NOMO-1 (cell line): ENCODE data around the gene ITPR1.

ENCODE experiments used
- DNase-seq, 2 experiments: peaks; one replicate each; lab custom pipeline; 2025; ENCODE audit not compliant: unreplicated experiment in 2 of 2; lab: John Stamatoyannopoulos, UW

Gene ITPR1

DNA sequence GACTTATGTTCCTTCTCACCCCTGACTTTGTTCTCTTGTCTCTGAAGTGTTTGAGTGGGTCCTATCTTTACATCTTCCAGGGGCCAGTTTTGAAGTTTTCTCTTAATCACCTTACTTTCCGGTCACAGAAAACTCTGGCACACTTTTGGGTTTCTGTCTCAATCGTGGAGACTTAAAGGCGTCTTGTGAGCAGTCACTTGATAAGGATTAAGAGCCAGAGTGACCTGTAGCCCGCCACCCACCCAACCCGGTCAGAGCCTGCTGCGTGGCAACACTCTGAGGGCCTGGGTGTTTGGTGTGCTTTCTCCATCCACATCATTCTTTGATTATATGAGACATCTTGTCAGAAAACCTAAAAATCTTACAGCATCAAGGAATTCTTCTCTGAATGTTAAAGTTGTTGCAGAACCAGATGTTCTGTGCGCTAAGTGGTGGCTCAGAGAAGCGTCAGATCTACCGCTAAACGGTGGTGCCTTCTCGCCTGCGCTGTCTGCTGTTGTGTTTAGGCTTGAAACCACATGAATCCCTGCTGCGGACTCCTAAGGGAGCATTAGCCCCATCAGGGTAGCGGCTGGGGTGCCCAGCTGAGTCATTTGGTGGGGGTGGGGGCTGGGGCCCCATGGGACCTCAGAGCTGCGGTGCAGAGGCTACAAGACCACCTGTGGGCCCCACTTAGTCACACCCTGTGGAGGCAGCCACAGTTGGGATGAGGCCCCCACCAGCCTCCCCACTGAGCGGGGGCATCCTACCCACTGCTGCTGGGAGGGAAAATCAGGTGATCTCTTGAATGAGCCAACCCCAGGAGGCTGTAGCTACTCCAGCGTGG, 327.4 kb downstream of the ITPR1 start:
- no peak for DNase-seq

DNA sequence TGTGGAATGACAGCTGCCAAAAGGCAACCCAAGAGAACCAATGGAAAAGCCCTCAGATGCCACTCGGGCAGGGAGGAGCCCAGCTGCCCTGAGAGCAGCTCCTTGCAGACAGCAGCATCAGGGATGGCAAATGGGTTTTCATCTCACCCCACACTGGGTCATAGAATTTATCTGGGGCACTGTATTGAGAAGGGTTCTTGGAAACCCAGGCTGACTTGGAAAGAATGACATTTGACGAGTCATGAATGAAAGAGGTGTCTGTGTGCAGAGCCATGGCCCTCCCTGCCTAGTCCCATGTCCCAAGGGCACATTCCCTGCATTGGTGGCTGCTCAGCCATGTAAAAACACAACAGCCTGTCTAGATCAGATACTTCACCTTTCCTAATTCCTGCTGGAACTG, 328.2 kb downstream of the ITPR1 start:
- no peak for DNase-seq

DNA sequence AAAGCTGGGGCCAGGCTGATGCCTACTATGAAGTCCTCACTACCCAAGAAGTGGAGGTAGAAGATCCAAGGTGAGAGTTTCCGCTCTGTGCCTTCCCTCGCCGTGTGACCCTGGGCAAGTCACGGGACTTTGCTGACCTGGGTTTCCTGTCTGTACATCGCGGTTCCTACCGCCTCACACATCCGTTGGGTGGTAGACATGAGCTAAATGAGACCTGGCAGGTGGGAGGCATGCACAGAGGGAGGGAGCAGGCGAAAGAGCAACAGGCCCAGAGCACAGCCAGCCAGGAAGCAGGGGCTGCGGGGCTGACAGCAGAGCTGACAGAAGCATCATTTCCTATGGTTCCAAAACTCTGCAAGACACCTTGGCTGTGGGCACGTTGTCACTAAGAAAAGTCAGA, 328.8 kb downstream of the ITPR1 start:
- DNase-seq: no peak

DNA sequence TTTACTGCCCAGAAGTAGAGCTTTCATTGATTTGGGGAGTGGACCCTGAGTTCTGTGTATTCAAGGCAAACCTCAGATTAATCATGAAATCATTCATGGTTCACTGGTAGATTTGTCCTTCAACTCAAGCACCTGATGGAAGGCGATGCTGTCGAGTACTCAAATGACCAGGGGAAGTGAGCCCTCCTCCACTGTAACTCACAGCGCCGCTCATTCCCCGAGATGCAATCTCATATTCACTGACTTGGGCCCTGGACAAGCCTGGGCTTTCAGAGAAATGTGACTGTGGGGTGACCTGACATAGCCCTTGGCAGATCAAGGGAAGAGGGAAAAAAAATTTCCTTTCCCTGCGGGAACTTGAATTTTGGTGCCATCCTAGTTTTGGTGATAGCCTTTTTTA, 329.4 kb downstream of the ITPR1 start:
- DNase-seq: no peak

DNA sequence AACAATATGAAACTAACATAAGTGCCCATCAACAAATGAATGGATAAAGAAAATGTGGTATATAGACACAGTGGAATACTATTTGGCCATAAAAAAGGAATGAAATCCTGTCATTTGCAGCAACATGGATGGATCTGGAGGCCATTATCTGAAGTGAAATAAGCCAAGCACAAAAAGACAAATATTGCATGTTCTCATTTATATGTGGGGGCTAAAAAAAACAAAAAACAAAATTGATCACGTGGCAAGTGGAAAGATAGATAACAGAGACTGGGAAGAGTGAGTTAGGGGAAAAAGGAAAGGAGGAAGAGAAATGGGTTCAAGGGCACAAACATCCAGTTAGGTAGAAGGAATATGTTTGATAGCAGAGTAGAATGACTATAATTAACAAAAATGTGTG, 330.2 kb downstream of the ITPR1 start:
- no peak for DNase-seq

DNA sequence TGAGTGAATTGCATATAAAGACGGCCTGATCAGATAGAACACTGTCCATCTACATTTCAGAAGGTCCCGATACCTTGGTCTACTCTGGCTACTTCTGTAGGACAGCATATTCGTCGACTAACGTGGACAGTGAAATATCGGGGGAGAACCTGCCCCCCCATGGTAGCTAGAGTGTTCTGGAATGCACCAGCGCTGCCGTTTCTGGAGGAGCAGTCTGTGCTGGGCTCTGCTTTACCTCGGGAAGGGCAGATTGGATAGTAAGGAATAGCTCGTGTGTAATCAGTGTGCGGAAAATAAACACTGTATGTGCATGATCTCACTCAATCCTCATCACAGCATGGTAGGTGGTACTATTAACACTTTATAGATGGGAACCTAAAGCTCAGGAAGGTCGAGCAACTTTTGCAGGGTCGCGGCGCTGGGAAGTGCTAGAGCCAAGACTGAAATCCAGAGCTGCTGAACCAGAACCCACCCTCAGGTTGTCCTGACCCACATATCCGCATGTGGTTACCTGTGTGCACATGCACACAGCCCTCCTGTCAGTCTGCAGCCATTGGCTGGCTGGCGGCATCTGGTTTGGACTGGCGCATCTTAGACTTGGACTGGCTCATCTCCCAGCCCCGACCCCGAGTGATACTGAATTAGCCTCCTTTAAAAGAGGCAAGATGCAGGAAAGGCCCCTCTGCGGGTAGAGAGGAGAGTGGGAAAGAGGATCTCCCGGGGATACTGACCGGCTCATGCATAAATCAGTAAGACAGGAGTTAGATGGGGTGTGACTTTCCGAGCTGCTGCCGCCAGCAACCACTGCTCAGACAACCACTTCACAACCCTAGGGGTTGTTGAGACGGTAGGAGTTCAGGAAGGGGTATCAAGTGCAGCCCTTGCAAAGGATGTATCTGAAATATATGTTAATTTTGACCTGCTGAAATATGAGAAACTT, 331.1 kb downstream of the ITPR1 start:
- DNase-seq: no peak

DNA sequence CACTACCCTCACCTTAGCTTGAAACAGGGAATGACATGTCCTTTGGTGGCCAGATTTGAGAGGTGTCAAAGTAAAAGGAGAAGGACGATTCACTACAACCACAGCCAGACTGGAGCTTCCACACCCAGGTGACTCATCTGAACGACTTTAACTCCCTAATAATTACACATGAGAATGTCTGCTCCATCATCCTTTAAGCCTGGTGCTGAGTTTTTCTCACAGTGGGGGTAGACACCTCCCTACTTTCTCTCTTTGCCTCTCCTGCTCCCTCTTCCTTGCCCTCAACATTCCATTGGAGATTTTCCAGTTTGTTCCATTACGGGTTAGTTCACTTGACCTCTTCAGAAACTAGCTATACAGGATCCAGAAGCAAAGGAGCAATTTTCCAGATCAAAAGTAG, 331.8 kb downstream of the ITPR1 start:
- peak; percentile 6 to 25 for DNase-seq

DNA sequence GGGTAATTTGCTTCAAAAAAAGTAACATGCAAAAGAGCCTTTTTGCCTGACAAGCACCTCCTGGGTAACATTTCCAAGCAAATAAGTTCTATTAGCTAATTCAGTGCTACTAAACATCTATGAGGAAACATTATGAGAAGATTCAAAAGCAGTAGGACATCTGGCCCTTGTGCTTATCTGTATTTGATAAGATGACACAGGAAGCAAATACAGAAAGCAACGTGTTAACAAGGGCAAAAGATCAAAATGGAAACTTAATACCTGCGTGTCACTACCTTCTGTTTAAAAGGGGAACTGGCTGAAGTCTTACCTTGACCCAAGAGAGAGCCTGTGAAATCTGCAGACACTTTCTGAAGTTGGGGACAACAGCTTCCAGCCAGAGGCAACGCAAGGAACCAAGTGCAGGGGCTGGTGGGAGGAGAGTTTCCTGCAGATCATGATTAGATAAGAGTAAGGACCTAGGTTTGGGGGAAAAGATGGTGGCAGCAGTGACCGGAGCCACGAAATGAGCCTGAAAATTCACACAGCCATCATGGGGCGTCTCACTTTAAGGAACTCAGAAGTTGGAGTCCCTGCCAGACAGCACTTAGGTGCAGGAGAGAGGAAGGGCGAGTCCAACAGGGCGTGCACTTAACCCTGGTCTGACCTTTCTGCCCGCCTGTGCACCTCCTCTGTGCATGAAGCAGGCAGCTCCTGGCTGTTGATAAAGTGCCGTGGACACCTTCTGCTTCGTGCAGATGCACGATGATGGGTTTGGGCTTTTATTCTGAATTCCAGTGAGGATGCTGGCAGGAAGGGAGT, 332.5 kb downstream of the ITPR1 start:
- peak; percentile 20 to 37 for DNase-seq

DNA sequence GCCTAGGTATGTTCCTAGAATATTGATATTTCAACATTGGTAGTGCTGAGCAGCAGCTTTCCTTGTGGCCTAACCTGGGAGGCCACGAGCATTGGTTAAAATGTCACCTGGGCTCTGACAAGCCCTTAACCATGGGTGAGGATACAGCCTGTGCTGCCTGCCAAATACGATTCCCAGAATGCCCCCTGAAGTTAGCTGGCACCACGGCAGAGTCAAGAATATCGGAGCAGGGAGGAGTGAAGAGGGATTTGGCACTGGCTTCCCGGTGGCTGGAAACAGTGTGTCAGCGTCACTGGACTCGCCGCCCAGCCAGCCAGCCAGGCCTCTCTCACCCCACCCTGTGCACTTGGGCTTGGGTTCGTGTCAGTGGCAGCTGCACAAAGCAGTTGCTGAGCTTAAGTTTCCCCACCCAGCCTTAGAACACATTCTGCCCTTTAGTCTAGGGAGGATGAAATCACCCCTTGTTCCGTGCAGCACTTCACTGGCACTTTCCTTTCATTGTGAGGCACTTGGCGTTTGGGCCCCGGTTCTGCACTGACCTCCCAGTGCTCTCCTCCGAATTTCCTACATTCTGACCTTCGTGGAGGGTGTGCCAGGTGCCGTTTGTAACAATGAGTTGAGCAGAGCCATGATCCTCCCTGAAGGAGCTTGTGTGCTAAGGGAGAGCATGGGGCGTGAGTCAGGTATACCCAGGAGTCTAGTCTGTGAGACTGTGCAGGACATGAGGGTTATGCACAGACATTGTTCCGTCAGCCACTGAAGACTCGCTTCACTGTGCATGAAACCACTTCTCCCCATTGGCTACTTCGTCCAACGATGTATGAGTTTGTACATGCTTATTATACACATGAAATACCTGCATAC, 333.3 kb downstream of the ITPR1 start:
- no peak for DNase-seq

DNA sequence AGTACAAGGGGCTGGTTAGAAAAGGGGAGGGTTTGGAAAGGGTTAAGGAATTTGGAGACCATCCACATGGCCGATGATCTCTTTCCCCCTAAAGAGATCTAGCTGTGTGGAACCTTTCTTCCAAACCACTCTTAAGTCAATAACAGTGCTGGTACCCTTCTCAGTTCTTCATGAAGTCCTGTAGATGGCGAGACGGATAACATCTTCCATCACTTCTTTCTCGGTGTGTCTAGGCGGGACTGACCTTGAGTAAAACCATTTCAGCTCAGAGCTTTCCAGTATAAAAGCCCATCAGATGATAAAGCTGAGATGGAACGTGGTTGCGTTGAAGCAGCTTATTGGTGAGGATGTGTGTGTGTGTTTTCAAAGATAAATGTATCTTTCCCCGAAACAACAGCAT, 334.6 kb downstream of the ITPR1 start:
- DNase-seq: no peak

DNA sequence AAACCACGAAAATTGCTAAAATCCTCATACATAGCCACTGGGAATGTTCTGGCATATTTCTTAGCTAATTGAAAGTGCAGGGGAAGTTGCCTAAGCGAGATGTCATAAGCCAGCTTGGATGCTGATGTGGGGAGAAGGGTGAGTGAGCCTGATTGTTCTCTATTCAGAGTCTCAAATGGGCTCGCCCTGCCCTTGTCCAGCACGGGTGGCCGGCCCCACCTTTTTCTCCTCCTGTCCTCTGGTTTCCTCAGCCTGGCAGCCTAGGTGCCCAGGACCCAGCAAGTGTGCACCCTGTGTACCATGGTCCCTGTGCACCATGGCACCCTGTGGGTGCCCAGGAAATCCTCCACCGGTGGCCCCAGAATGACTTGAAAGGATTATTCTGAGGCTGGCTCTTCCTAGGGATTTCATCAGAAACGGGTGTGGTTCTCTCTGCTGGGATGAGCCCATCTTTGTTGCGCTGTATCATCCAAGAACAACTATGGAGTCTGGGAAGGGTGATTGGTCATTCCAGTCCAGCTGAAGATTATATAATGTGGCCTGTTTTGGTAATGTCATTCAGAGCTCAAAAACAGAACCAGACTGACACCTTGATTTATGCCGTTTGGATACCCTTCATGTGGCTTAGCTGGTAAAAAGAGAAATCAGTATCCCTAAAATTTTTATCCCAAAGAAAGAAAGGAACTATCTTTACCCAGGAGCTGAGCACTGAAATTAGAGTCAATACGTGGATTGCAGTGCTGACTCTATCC, 335.3 kb downstream of the ITPR1 start:
- DNase-seq: peak; percentile 3 to 18

DNA sequence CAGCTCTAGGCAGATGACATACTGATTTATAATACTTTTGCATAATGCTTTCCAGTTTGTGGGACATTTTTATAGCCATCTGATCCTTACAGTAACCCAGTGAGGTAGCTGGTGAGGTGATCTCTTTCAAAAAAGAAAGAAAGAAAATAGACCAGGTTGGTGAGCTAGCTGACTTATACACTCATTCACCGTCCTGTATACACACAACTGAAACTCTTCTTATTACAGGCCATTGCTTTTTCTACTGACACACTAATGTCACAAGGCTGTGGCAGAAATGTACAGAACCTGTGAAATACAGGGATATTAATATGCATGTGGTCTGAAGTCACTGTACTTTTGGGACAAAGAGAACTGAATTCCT, 335.9 kb downstream of the ITPR1 start:
- DNase-seq: no peak

DNA sequence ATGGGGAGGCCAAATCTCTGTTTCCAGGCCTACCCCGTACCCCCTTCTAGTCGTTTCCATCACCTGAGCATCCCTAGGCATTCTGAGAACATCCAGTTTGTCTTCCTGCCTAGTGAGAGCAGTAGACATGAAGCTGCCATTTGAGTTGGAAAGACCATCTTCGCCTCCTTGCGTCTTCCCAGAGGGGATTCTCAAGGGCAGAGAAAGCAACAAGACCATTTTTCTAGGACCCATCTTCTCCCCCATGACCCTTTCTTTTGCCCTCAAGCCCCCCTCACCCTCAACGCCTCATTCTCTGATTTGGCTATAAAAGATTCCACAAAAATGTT, 337.4 kb downstream of the ITPR1 start:
- no peak for DNase-seq

DNA sequence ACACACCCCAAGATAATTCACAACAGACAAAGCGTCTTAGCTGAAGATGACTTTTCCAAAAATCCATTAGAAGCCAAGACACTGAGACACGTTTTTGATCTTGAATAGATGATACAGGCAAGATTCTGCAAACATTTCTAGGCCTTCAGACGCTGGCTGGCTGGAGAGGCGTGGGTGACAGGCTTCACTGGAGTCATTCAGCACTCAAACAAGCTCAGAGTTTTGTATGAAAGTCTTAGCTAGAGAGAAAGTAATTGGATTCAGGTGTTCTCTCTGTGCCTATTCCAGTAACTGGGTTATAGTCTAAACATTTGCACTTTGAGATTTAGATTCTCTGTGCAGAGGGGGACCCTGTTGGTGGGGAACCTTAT, 338.4 kb downstream of the ITPR1 start:
- no peak for DNase-seq

DNA sequence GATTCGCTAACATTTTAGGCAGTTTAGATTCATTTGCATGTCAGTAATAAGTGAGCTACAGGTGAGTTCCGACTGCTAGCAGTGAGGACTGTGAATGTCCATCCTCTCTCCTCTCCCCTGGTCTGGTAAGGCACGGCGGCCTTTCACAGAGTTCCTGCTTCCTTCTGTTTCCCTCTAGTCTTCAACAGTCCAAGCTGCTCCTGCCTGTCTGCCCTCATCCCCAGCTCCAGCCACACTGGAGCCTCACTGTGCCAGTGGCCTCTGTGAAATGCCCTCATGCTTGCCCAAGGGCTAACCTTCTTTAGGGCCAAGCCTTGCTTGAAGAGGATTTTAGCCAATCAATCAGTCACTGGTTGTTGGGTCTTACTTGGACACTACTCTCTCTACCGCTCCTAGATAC, 340.3 kb downstream of the ITPR1 start:
- DNase-seq: no peak

DNA sequence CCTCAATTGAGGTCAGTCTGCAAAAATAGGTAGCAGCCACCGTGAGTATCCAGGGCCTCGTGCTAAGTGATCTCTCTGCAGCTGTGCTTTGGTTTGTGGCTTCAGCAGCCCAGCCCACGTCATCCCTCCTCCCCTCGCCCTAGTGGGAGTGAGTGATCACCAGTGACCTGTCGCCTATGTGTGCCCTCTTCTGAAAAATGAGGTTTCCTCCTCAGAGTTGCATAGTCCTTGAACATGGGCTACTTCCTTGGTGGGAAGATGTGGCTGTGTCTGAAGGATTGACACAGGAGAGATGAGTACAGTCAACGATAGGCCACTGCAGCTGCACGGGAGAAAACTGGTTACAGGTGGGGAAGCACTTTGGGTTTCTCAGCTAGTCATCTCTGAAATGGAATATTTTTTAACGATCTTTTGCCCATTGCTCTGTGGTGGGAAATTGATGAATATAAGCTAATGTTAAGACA, 341.3 kb downstream of the ITPR1 start:
- DNase-seq: peak in 1 of 2 experiments; percentile 4

DNA sequence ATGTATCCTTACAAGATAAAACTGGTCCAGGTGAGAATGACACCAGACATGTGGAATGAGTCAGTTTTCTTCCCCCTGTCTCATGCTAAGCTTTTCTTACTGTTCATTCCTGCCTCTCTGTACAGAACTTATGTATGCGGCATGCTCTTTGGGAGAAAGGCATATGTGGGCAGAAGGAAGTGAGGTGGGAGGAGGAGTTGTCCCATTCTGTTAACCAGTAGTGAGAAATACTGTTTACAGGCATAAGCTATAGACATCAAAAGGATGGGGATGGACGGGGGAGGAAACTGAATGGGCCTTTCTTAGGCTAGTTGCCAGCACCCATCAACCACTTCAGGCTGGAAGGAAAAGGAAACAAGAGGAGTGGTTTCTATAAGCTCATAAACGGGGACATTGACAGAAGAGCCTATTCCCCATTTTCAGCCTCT, 342.5 kb downstream of the ITPR1 start:
- DNase-seq: no peak

DNA sequence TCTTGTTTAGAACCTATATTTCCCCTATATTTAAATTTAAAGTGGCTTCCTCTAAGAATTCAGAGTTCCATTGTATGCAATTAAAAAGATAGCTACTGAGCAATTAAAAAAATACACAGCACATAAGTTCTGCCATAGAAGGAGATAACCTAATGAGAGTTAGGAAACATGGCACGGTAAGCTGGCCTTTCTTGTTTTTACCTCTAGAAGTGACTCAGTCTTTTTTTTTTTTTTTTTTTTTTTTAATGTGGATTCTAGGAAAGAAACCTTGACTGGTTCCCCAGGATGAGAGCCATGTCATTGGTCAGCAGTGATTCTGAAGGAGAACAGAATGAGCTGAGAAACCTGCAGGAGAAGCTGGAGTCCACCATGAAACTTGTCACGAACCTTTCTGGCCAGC, 343.4 kb downstream of the ITPR1 start:
- no peak for DNase-seq

DNA sequence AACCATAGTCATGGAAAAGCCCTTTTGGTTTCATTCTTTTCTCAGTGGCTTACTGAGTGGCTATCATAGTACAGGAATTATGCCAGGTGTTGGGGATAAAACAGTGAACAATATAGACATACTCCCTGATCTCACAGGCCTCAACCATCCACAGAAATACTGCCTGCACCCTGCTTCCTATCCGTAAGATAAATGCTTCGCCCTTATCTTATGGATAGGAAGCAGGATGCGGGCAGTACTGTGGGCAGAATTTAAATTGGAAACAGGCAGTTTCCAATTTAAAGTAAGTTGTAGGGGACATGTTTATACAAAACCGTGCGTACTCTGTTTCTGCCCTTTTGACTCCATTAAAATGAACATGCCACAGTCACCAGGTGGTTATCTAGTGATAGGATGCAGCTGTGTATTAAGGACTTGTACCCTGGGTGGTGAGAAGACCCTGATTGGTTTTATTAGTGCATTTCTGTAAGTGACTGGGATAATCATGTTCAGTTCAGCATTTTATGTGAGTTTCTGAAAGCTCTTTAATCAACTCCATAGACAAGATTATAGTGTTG, 344.3 kb downstream of the ITPR1 start:
- DNase-seq: no peak
